Measurements from ENCODE around the gene TRMT1. TPM values are rescaled to one million over a fixed set of nuclear protein-coding genes. Genes with fewer than 3 reads are reported as not detected.

Gene TRMT1
- total RNA-seq, 1 experiment from 2014 or later, result 106 TPM

GRCh38 chr19:13118424-13119193 lies 2.1 kb upstream of the TRMT1 start (continued):
- TF ChIP-seq, protein P1, sequence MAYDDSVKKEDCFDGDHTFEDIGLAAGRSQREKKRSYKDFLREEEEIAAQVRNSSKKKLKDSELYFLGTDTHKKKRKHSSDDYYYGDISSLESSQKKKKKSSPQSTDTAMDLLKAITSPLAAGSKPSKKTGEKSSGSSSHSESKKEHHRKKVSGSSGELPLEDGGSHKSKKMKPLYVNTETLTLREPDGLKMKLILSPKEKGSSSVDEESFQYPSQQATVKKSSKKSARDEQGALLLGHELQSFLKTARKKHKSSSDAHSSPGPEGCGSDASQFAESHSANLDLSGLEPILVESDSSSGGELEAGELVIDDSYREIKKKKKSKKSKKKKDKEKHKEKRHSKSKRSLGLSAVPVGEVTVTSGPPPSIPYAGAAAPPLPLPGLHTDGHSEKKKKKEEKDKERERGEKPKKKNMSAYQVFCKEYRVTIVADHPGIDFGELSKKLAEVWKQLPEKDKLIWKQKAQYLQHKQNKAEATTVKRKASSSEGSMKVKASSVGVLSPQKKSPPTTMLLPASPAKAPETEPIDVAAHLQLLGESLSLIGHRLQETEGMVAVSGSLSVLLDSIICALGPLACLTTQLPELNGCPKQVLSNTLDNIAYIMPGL (CRISPR knock-in tag; IDR thresholded peaks at IDR 0.05), result no peak
- TF ChIP-seq KAT7 (CRISPR knock-in tag; IDR thresholded peaks at IDR 0.05; ENCODE audit: borderline replicate concordance) (no peak; the same call in 1 of the 2 replicates), FOXK1 (CRISPR knock-in tag; IDR thresholded peaks at IDR 0.05) (no peak), JUN (CRISPR knock-in tag; IDR thresholded peaks at IDR 0.05) (peak; percentile 82; the same call in 1 of the 2 replicates), GTF2I (CRISPR knock-in tag; conservative IDR thresholded peaks at IDR 0.05) (no peak), ELF4 (CRISPR knock-in tag; IDR thresholded peaks at IDR 0.05; ENCODE audit: low read depth) (no peak), CBFB (CRISPR knock-in tag; IDR thresholded peaks at IDR 0.05; ENCODE audit: low read depth) (no peak), JAZF1 (CRISPR knock-in tag; IDR thresholded peaks at IDR 0.05) (no peak), IRF2 (CRISPR knock-in tag; IDR thresholded peaks at IDR 0.05; ENCODE audit: borderline replicate concordance, low read depth) (no peak), CDX4 (CRISPR knock-in tag; IDR thresholded peaks at IDR 0.05; ENCODE audit: borderline replicate concordance) (no peak), ZNF671 (CRISPR knock-in tag; IDR thresholded peaks at IDR 0.05) (no peak), RELA (CRISPR knock-in tag; IDR thresholded peaks at IDR 0.05; ENCODE audit: borderline replicate concordance) (no peak), CREM (CRISPR knock-in tag; IDR thresholded peaks at IDR 0.05) (no peak), NR2C2 (CRISPR knock-in tag; IDR thresholded peaks at IDR 0.05) (no peak), ATF3 (CRISPR knock-in tag; conservative IDR thresholded peaks at IDR 0.05) (no peak), OVOL2 (CRISPR knock-in tag; IDR thresholded peaks at IDR 0.05; ENCODE audit: borderline replicate concordance) (no peak), HMGA2 (CRISPR knock-in tag; IDR thresholded peaks at IDR 0.05) (no peak), FOXJ3 (CRISPR knock-in tag; IDR thresholded peaks at IDR 0.05; ENCODE audit: borderline replicate concordance) (no peak), ZNF512 (CRISPR knock-in tag; IDR thresholded peaks at IDR 0.05; ENCODE audit: borderline replicate concordance) (no peak), SMAD3 (CRISPR knock-in tag; IDR thresholded peaks at IDR 0.05; ENCODE audit: borderline replicate concordance) (no peak), FOXP1 (CRISPR knock-in tag; IDR thresholded peaks at IDR 0.05; ENCODE audit: borderline replicate concordance) (no peak; the same call in 1 of the 2 replicates), PRRX2 (CRISPR knock-in tag; IDR thresholded peaks at IDR 0.05) (no peak), SOX15 (CRISPR knock-in tag; IDR thresholded peaks at IDR 0.05) (no peak), RORB (CRISPR knock-in tag; IDR thresholded peaks at IDR 0.05) (no peak), TP53 (CRISPR knock-in tag; IDR thresholded peaks at IDR 0.05) (0 out of 2 replicates have a peak, but pooled peaks have one; percentile 25), MXD4 (CRISPR knock-in tag; IDR thresholded peaks at IDR 0.05; ENCODE audit: borderline replicate concordance) (no peak)
- TF ChIP-seq, protein P2, sequence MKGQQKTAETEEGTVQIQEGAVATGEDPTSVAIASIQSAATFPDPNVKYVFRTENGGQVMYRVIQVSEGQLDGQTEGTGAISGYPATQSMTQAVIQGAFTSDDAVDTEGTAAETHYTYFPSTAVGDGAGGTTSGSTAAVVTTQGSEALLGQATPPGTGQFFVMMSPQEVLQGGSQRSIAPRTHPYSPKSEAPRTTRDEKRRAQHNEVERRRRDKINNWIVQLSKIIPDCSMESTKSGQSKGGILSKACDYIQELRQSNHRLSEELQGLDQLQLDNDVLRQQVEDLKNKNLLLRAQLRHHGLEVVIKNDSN (CRISPR knock-in tag; IDR thresholded peaks at IDR 0.05), result 0 out of 2 replicates have a peak, but pooled peaks have one; percentile 11
- TF ChIP-seq, protein P3, sequence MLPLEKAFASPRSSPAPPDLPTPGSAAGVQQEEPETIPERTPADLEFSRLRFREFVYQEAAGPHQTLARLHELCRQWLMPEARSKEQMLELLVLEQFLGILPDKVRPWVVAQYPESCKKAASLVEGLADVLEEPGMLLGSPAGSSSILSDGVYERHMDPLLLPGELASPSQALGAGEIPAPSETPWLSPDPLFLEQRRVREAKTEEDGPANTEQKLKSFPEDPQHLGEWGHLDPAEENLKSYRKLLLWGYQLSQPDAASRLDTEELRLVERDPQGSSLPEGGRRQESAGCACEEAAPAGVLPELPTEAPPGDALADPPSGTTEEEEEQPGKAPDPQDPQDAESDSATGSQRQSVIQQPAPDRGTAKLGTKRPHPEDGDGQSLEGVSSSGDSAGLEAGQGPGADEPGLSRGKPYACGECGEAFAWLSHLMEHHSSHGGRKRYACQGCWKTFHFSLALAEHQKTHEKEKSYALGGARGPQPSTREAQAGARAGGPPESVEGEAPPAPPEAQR (CRISPR knock-in tag; IDR thresholded peaks at IDR 0.05), result no peak
- TF ChIP-seq, protein P4, sequence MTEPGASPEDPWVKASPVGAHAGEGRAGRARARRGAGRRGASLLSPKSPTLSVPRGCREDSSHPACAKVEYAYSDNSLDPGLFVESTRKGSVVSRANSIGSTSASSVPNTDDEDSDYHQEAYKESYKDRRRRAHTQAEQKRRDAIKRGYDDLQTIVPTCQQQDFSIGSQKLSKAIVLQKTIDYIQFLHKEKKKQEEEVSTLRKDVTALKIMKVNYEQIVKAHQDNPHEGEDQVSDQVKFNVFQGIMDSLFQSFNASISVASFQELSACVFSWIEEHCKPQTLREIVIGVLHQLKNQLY (CRISPR knock-in tag; IDR thresholded peaks at IDR 0.05), result no peak
- TF ChIP-seq, protein P5, sequence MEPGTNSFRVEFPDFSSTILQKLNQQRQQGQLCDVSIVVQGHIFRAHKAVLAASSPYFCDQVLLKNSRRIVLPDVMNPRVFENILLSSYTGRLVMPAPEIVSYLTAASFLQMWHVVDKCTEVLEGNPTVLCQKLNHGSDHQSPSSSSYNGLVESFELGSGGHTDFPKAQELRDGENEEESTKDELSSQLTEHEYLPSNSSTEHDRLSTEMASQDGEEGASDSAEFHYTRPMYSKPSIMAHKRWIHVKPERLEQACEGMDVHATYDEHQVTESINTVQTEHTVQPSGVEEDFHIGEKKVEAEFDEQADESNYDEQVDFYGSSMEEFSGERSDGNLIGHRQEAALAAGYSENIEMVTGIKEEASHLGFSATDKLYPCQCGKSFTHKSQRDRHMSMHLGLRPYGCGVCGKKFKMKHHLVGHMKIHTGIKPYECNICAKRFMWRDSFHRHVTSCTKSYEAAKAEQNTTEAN (CRISPR knock-in tag; IDR thresholded peaks at IDR 0.05), result no peak
- TF ChIP-seq, protein P6, sequence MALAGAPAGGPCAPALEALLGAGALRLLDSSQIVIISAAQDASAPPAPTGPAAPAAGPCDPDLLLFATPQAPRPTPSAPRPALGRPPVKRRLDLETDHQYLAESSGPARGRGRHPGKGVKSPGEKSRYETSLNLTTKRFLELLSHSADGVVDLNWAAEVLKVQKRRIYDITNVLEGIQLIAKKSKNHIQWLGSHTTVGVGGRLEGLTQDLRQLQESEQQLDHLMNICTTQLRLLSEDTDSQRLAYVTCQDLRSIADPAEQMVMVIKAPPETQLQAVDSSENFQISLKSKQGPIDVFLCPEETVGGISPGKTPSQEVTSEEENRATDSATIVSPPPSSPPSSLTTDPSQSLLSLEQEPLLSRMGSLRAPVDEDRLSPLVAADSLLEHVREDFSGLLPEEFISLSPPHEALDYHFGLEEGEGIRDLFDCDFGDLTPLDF (CRISPR knock-in tag; IDR thresholded peaks at IDR 0.05), result no peak

All from WTC11 (cell line).